ENCODE measurements around the gene TMEM74B.

DNA sequence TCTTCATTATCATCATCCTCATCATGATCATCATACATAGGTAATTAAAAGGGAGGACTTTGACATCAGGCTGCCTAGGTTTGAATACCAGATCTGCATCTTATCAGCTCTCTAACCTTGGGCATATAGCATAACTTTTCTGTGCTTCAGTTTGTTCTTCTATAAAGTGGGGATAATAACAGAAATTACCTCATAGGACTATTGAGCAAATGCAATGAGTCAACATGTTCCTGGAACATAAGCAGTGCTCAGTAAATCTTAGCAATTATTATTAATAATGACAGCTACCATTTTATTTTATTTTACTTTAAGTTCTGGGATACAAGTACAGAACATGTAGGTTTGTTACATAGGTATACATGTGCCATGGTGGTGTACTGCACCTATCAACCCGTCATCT lies 25.7 kb upstream of the TMEM74B start:
- TF ChIP-seq ZNF629 (tag by site-specific recombination; IDR thresholded peaks at IDR 0.05) (no peak), ZNF350 (tag by site-specific recombination; IDR thresholded peaks at IDR 0.05) (no peak), ZNF416 (tag by site-specific recombination; IDR thresholded peaks at IDR 0.05) (no peak), ZNF18 (tag by site-specific recombination; IDR thresholded peaks at IDR 0.05) (no peak), FEZF1 (tag by site-specific recombination; IDR thresholded peaks at IDR 0.05) (no peak), ZSCAN30 (tag by site-specific recombination; IDR thresholded peaks at IDR 0.05) (no peak), ZNF354C (tag by site-specific recombination; IDR thresholded peaks at IDR 0.05; ENCODE audit: borderline replicate concordance, low read depth) (no peak), KLF8 (tag by site-specific recombination; IDR thresholded peaks at IDR 0.05) (no peak), CTCF (tag by site-specific recombination; IDR thresholded peaks at IDR 0.05) (no peak), ZNF701 (tag by site-specific recombination; IDR thresholded peaks at IDR 0.05) (no peak), ZNF274 (IDR thresholded peaks at IDR 0.05; ENCODE audit: low read length) (no peak), ZNF274 (tag by site-specific recombination; IDR thresholded peaks at IDR 0.05; ENCODE audit: borderline replicate concordance) (no peak)
- TF ChIP-seq, protein P1, sequence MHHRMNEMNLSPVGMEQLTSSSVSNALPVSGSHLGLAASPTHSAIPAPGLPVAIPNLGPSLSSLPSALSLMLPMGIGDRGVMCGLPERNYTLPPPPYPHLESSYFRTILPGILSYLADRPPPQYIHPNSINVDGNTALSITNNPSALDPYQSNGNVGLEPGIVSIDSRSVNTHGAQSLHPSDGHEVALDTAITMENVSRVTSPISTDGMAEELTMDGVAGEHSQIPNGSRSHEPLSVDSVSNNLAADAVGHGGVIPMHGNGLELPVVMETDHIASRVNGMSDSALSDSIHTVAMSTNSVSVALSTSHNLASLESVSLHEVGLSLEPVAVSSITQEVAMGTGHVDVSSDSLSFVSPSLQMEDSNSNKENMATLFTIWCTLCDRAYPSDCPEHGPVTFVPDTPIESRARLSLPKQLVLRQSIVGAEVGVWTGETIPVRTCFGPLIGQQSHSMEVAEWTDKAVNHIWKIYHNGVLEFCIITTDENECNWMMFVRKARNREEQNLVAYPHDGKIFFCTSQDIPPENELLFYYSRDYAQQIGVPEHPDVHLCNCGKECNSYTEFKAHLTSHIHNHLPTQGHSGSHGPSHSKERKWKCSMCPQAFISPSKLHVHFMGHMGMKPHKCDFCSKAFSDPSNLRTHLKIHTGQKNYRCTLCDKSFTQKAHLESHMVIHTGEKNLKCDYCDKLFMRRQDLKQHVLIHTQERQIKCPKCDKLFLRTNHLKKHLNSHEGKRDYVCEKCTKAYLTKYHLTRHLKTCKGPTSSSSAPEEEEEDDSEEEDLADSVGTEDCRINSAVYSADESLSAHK (tag by site-specific recombination; IDR thresholded peaks at IDR 0.05) = no peak
- TF ChIP-seq, protein P2, sequence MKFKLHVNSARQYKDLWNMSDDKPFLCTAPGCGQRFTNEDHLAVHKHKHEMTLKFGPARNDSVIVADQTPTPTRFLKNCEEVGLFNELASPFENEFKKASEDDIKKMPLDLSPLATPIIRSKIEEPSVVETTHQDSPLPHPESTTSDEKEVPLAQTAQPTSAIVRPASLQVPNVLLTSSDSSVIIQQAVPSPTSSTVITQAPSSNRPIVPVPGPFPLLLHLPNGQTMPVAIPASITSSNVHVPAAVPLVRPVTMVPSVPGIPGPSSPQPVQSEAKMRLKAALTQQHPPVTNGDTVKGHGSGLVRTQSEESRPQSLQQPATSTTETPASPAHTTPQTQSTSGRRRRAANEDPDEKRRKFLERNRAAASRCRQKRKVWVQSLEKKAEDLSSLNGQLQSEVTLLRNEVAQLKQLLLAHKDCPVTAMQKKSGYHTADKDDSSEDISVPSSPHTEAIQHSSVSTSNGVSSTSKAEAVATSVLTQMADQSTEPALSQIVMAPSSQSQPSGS (tag by site-specific recombination; IDR thresholded peaks at IDR 0.05; ENCODE audit: low read depth) = no peak
- TF ChIP-seq, protein P3, sequence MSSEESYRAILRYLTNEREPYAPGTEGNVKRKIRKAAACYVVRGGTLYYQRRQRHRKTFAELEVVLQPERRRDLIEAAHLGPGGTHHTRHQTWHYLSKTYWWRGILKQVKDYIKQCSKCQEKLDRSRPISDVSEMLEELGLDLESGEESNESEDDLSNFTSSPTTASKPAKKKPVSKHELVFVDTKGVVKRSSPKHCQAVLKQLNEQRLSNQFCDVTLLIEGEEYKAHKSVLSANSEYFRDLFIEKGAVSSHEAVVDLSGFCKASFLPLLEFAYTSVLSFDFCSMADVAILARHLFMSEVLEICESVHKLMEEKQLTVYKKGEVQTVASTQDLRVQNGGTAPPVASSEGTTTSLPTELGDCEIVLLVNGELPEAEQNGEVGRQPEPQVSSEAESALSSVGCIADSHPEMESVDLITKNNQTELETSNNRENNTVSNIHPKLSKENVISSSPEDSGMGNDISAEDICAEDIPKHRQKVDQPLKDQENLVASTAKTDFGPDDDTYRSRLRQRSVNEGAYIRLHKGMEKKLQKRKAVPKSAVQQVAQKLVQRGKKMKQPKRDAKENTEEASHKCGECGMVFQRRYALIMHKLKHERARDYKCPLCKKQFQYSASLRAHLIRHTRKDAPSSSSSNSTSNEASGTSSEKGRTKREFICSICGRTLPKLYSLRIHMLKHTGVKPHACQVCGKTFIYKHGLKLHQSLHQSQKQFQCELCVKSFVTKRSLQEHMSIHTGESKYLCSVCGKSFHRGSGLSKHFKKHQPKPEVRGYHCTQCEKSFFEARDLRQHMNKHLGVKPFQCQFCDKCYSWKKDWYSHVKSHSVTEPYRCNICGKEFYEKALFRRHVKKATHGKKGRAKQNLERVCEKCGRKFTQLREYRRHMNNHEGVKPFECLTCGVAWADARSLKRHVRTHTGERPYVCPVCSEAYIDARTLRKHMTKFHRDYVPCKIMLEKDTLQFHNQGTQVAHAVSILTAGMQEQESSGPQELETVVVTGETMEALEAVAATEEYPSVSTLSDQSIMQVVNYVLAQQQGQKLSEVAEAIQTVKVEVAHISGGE (tag by site-specific recombination; conservative IDR thresholded peaks at IDR 0.05; ENCODE audit: low read depth) = no peak
